Liver (tissue), 9 donors: ENCODE results near the gene PACS1. TPM values are rescaled to one million over a fixed set of nuclear protein-coding genes. Genes with fewer than 3 reads are reported as not detected.
"Not testable (repeated sequence)": the region's sequence is repeated elsewhere in the genome, so short reads cannot be mapped to it uniquely, and the experiment has no call there.

Experiments
- DNase-seq: peaks from one replicate; pipeline ENCODE4 v3.0.0-alpha.2; 2017; ENCODE audit warnings: low spot score
- H3K27ac ChIP-seq, 2 donors: one replicate each; pipeline ENCODE4 v1.7.0; 2013; ENCODE audit warnings: inconsistent platforms in 2 of 2, low read length in 2 of 2, control low read depth in 1 of 2, low read depth in 1 of 2, mild to moderate bottlenecking in 1 of 2
- H3K27me3 ChIP-seq, 4 donors: one replicate each; pipeline versions ENCODE4 v1.6.1 to v1.7.0; 2013; ENCODE audit warnings: low read length in 3 of 4, inconsistent platforms in 1 of 4, mild to moderate bottlenecking in 1 of 4, moderate library complexity in 1 of 4; ENCODE audit not compliant: control insufficient read depth in 4 of 4, insufficient read depth in 4 of 4
- H3K36me3 ChIP-seq, 4 donors: one replicate each; pipeline versions ENCODE4 v1.6.1 to v1.7.0; 2013; ENCODE audit warnings: low read length in 3 of 4, mild to moderate bottlenecking in 3 of 4, low read depth in 1 of 4, moderate library complexity in 1 of 4; ENCODE audit not compliant: control insufficient read depth in 4 of 4, insufficient read depth in 3 of 4
- H3K4me1 ChIP-seq, 4 donors: one replicate each; pipeline versions ENCODE4 v1.6.1 to v1.7.0; 2013; ENCODE audit warnings: low read length in 3 of 4, mild to moderate bottlenecking in 3 of 4, moderate library complexity in 1 of 4; ENCODE audit not compliant: control insufficient read depth in 4 of 4, insufficient read depth in 4 of 4
- H3K4me3 ChIP-seq, 3 donors: one replicate each; pipeline versions ENCODE4 v1.6.1 to v1.7.0; 2013; ENCODE audit warnings: low read length in 3 of 3, control low read depth in 1 of 3, low read depth in 1 of 3, mild to moderate bottlenecking in 1 of 3
- H3K9ac ChIP-seq, 2 donors: one replicate each; pipeline ENCODE4 v1.7.0; 2013; ENCODE audit warnings: low read length in 2 of 2, mild to moderate bottlenecking in 2 of 2, moderate library complexity in 2 of 2, control low read depth in 1 of 2, low read depth in 1 of 2
- H3K9me3 ChIP-seq, 4 donors: one replicate each; pipeline versions ENCODE4 v1.6.1 to v1.7.0; 2013; ENCODE audit warnings: low read length in 3 of 4; ENCODE audit not compliant: control insufficient read depth in 4 of 4
- FOXA1 ChIP-seq: IDR thresholded peaks from 2 replicates; pipeline ENCODE4 v1.6.1; 2016; ENCODE audit warnings: antibody characterized with exemption
- RAD21 ChIP-seq, 2 donors: IDR thresholded peaks; 2 replicates each; pipeline ENCODE4 v1.6.1; 2016; ENCODE audit warnings: antibody characterized with exemption in 2 of 2, mild to moderate bottlenecking in 2 of 2
- RXRA ChIP-seq, 2 donors: IDR thresholded peaks; 2 replicates each; pipeline ENCODE4 v1.6.1; 2017 to 2018; ENCODE audit warnings: antibody characterized with exemption in 2 of 2, mild to moderate bottlenecking in 1 of 2
- SP1 ChIP-seq: IDR thresholded peaks from 2 replicates; pipeline ENCODE4 v1.6.1; 2018; ENCODE audit warnings: antibody characterized with exemption, mild to moderate bottlenecking
- TAF1 ChIP-seq: conservative IDR thresholded peaks from 2 replicates; pipeline ENCODE4 v1.6.1; 2016; ENCODE audit warnings: antibody characterized with exemption, mild to moderate bottlenecking
- YY1 ChIP-seq: IDR thresholded peaks from 2 replicates; pipeline ENCODE4 v1.6.1; 2016; ENCODE audit warnings: antibody characterized with exemption, mild to moderate bottlenecking
- WGBS: extraction: QIAGEN DNeasy Blood & Tissue Kit; methylation state at CpG from one replicate; pipeline ENCODE4 v1.1.7; 2013; 5-methylcytosine and 5-hydroxymethylcytosine counted together
- polyA plus RNA-seq, 2 donors: library from polyadenylated mRNA; stranded (reverse) in 1 of 2; unstranded in 1 of 2; fragments of 200-250 nt in 1 of 2; fragments of >200 nt in 1 of 2; fragmentation: Nextera tagmentation in 1 of 2; extraction: Ambion mirVana in 1 of 2; gene quantifications; one replicate each; pipeline versions ENCODE4 v1.2.1 to v1.2.3, GENCODE V29; 2013 to 2015
- total RNA-seq, 2 donors: library from RNA; depleted of rRNA; stranded (reverse); fragments of >200 nt; gene quantifications; one replicate each; pipeline ENCODE4 v1.2.3, GENCODE V29; 2014
- TF ChIP-seq, protein P1 (sequence below): fragments of 150-350 bp; IDR thresholded peaks from 2 replicates; pipeline ENCODE4 v1.5.1; 2017; ENCODE audit warnings: improper control_type of control experiment, low read depth, low read length; ENCODE audit not compliant: missing input control
- TF ChIP-seq, protein P2 (sequence below): IDR thresholded peaks from 2 replicates; pipeline ENCODE4 v1.6.1; 2016; ENCODE audit warnings: antibody characterized with exemption, mild to moderate bottlenecking
- TF ChIP-seq, protein P3 (sequence below): IDR thresholded peaks from 2 replicates; pipeline ENCODE4 v1.6.1; 2016; ENCODE audit warnings: antibody characterized with exemption
- donor health status: healthy.
- donor health status: healthy.
- donor health status: healthy.
- donor health status: healthy.
- donor health status: healthy.

PACS1 gene
- total and polyA plus RNA-seq, 4 donors = 2.7 to 9.1 (median 7.3) TPM

DNA sequence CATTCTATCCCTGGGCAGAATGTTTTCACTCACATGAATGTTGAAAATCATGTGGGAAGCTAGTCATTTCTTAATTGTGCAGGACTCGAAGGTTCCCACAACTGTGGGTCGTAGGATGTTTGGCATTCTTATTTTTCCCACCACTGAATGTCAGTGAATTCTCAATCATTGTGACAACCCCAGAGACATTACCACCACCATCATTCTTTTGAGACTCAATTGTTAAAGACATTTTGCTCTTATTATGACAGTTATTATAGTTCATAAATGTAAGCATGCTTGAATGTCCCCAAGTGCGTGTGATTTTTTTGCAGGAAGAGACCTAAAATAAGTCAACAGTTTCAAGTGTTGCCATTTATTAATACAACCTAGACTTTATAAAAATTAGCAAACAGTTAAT is 19.0 kb downstream of the PACS1 start:
- H3K36me3 ChIP-seq = no peaks in the 10 kb centered on the region
- H3K9me3 ChIP-seq = no peaks in the 10 kb centered on the region

DNA sequence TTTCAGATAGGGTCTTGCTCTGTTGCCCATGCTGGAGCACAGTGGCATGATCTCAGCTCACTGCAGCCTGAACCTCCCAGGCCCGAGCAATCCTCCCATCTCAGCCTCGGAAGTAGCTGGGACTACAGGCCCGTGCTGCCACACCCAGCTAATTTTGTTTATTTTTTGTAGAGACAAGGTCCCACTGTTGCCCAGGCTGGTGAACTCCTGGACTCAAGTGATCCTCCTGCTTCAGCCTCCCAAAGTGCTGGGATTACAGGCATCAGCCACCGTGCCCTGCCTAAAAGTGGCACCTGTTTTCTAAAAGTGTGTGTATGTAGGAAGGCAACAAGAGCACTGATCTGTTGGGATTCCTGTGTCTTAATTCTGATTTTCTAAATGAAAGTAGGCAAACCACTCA is 20.2 kb downstream of the PACS1 start:
- no peak for DNase-seq

More for the DNA sequence above, 19.0 kb downstream of the PACS1 start:
- no peaks in the 10 kb centered on the region for H3K4me1 ChIP-seq
- H3K27me3 ChIP-seq = no peaks in the 10 kb centered on the region
- no peak for TF ChIP-seq TAF1
- H3K27ac ChIP-seq = no peak overlapping the region
- H3K4me3 ChIP-seq = no peak overlapping the region
- WGBS = 91% methylated on average over 3 of the region's 3 CpGs
- DNase-seq = no peak
- H3K9ac ChIP-seq = no peak overlapping the region

DNA sequence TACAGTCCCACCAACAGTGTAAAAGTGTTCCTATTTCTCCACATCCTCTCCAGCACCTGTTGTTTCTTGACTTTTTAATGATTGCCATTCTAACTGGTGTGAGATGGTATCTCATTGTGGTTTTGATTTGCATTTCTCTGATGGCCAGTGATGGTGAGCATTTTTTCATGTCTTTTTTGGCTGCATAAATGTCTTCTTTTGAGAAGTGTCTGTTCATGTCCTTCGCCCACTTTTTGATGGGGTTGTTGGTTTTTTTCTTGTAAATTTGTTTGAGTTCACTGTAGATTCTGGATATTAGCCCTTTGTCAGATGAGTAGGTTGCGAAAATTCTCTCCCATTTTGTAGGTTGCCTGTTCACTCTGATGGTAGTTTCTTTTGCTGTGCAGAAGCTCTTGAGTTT is 22.1 kb downstream of the PACS1 start:
- H3K36me3 ChIP-seq, H3K4me3 ChIP-seq, H3K27ac ChIP-seq, H3K9me3 ChIP-seq, DNase-seq, H3K9ac ChIP-seq, H3K4me1 ChIP-seq, H3K27me3 ChIP-seq: not testable (repeated sequence)
- WGBS = 98% methylated on average over 2 of the region's 2 CpGs

More for the DNA sequence above, 20.2 kb downstream of the PACS1 start:
- no peak overlapping the region for H3K9ac ChIP-seq
- H3K27ac ChIP-seq = no peak overlapping the region
- H3K4me1 ChIP-seq = no peaks in the 10 kb centered on the region
- no peaks in the 10 kb centered on the region for H3K27me3 ChIP-seq
- H3K4me3 ChIP-seq = no peak overlapping the region
- TF ChIP-seq RAD21 (IDR thresholded peaks at IDR 0.05) (no peak), FOXA1 (no peak), YY1 (no peak), RXRA (IDR thresholded peaks at IDR 0.05) (no peak), SP1 (no peak)
- TF ChIP-seq, protein P1, sequence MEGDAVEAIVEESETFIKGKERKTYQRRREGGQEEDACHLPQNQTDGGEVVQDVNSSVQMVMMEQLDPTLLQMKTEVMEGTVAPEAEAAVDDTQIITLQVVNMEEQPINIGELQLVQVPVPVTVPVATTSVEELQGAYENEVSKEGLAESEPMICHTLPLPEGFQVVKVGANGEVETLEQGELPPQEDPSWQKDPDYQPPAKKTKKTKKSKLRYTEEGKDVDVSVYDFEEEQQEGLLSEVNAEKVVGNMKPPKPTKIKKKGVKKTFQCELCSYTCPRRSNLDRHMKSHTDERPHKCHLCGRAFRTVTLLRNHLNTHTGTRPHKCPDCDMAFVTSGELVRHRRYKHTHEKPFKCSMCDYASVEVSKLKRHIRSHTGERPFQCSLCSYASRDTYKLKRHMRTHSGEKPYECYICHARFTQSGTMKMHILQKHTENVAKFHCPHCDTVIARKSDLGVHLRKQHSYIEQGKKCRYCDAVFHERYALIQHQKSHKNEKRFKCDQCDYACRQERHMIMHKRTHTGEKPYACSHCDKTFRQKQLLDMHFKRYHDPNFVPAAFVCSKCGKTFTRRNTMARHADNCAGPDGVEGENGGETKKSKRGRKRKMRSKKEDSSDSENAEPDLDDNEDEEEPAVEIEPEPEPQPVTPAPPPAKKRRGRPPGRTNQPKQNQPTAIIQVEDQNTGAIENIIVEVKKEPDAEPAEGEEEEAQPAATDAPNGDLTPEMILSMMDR = no peak
- TF ChIP-seq, protein P2, sequence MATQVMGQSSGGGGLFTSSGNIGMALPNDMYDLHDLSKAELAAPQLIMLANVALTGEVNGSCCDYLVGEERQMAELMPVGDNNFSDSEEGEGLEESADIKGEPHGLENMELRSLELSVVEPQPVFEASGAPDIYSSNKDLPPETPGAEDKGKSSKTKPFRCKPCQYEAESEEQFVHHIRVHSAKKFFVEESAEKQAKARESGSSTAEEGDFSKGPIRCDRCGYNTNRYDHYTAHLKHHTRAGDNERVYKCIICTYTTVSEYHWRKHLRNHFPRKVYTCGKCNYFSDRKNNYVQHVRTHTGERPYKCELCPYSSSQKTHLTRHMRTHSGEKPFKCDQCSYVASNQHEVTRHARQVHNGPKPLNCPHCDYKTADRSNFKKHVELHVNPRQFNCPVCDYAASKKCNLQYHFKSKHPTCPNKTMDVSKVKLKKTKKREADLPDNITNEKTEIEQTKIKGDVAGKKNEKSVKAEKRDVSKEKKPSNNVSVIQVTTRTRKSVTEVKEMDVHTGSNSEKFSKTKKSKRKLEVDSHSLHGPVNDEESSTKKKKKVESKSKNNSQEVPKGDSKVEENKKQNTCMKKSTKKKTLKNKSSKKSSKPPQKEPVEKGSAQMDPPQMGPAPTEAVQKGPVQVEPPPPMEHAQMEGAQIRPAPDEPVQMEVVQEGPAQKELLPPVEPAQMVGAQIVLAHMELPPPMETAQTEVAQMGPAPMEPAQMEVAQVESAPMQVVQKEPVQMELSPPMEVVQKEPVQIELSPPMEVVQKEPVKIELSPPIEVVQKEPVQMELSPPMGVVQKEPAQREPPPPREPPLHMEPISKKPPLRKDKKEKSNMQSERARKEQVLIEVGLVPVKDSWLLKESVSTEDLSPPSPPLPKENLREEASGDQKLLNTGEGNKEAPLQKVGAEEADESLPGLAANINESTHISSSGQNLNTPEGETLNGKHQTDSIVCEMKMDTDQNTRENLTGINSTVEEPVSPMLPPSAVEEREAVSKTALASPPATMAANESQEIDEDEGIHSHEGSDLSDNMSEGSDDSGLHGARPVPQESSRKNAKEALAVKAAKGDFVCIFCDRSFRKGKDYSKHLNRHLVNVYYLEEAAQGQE = no peak
- TF ChIP-seq, protein P3, sequence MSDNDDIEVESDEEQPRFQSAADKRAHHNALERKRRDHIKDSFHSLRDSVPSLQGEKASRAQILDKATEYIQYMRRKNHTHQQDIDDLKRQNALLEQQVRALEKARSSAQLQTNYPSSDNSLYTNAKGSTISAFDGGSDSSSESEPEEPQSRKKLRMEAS = no peak
- no peaks in the 10 kb centered on the region for H3K9me3 ChIP-seq
- no peaks in the 10 kb centered on the region for H3K36me3 ChIP-seq
- WGBS = 90% methylated on average over 4 of the region's 4 CpGs

DNA sequence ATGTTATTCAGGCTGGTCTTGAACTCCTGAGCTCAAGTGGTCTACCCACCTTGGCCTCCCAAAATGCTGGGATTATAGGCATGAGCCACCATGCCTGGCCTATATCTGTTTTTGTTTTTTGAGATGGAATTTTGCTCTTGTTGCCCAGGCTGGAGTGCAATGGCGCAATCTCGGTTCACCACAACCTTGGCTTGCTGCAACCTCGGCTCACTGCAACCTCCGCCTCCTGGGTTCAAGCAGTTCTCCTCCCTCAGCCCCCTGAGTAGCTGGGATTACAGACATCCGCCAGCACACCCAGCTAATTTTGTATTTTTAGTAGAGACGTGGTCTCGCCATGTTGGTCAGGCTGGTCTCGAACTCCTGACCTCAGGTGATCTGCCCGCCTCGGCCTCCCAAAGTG is 29.7 kb downstream of the PACS1 start:
- not testable (repeated sequence) for H3K4me1 ChIP-seq, H3K9me3 ChIP-seq, H3K36me3 ChIP-seq, H3K9ac ChIP-seq, H3K27me3 ChIP-seq, H3K27ac ChIP-seq, DNase-seq, H3K4me3 ChIP-seq
- WGBS = 91% methylated on average over 10 of the region's 10 CpGs
